Adrenal gland (tissue), 5 donors: ENCODE measurements around the gene HES4.

Experiments
- POLR2A ChIP-seq, 2 donors: fragments of 450-650 bp; IDR thresholded peaks; one replicate each; pipeline ENCODE4 v1.6.1; 2017; ENCODE audit warnings: antibody characterized with exemption in 2 of 2, mild to moderate bottlenecking in 2 of 2, moderate library complexity in 1 of 2
- TF ChIP-seq, protein P1 (sequence below), 6 experiments: fragments of 450-650 bp in 4 of 6; fragments of 200-600 bp in 2 of 6; sonication (generic) in 1 of 6; IDR thresholded peaks; 1 replicate in 5 of 6; 2 replicates in 1 of 6; pipeline versions ENCODE4 v1.5.1 to v1.8.0; 2016 to 2021; ENCODE audit warnings: antibody characterized with exemption in 6 of 6, mild to moderate bottlenecking in 2 of 6, moderate library complexity in 1 of 6
- donor health status: DM: no; HTN: no; CAD: no.

DNA sequence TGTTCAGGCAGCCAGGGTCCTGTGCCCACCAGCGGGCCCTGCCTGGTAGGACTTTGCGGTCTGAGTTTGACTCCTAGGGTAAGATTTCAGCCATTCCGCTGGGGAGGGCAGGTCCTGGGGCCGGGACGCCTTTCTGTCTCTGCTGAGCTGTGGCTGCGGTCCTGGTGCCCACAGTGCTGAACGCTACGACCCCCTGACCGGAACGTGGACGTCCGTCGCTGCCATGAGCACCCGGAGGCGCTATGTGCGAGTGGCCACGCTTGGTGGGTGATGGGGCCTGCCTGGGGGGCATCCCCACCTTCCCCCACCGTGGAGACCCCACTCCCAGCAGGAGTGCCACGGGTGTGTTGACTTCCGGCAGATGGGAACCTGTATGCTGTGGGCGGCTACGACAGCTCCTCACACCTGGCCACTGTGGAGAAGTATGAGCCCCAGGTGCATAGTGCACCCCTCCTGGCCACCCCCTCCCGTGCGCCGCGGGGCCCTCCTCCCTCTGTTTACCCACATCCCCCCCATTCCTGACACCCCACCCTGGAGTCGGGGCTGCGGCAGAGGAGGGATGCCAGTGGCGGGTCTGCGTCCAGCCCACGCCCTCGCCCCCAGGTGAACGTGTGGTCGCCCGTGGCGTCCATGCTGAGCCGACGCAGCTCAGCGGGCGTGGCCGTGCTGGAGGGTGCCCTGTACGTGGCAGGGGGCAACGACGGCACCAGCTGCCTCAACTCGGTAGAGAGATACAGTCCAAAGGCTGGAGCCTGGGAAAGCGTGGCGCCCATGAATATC lies 36.0 kb downstream of the HES4 start:
- TF ChIP-seq, protein P1, sequence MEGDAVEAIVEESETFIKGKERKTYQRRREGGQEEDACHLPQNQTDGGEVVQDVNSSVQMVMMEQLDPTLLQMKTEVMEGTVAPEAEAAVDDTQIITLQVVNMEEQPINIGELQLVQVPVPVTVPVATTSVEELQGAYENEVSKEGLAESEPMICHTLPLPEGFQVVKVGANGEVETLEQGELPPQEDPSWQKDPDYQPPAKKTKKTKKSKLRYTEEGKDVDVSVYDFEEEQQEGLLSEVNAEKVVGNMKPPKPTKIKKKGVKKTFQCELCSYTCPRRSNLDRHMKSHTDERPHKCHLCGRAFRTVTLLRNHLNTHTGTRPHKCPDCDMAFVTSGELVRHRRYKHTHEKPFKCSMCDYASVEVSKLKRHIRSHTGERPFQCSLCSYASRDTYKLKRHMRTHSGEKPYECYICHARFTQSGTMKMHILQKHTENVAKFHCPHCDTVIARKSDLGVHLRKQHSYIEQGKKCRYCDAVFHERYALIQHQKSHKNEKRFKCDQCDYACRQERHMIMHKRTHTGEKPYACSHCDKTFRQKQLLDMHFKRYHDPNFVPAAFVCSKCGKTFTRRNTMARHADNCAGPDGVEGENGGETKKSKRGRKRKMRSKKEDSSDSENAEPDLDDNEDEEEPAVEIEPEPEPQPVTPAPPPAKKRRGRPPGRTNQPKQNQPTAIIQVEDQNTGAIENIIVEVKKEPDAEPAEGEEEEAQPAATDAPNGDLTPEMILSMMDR (IDR thresholded peaks at IDR 0.05): no peak
- TF ChIP-seq POLR2A (IDR thresholded peaks at IDR 0.05): no peak
